T follicular helper cell (primary cell): ENCODE results near the gene IMPDH2.
"Not testable (repeated sequence)": the region's sequence is repeated elsewhere in the genome, so short reads cannot be mapped to it uniquely, and the experiment has no call there.

ENCODE experiments used
- DNase-seq: peaks from one replicate; pipeline ENCODE4 v3.0.0-alpha.2; 2020; ENCODE audit warnings: low read depth

Gene IMPDH2

DNA sequence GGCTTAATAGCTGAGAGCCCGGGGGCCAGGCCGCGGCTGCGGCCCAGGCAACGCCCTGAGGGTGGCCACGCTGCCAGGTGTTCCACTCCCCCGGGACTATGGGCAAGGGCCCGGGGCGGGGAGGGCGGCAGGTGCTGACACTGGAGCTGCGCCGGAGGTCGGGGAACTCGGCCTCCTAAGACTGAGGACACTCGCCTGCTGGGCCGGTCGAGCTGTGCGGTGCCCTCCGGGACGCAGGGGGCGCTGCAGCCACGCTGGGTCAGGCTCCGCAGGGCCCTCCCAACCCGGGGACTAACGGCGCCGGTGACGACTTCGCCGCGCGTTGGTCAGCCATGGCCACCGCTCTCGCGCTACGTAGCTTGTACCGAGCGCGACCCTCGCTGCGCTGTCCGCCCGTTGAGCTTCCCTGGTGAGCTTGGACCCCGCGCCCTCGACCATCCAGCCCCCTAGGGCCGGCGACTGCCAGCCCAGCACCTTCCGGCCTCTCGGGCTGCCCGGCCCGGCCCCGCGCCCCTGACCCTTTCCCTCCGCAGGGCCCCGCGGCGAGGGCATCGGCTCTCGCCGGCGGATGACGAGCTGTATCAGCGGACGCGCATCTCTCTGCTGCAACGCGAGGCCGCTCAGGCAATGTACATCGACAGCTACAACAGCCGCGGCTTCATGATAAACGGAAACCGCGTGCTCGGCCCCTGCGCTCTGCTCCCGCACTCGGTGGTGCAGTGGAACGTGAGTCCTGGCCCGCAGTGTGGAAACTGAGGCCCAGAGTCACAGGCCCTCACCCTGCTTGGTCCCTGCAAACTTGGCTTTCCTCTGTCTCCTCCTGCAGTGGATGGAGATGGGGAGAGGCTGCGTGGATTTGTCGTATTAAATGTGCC lies 7.1 kb downstream of the IMPDH2 start, which contains the start of gene NDUFAF3:
TSS of gene NDUFAF3 (plus strand) at position 309 of the 875 bp plus-strand sequence. CDS start at position 333, 24 bp downstream.
- peak; percentile 85 for DNase-seq

- DNase-seq, result peak; percentile 98
These were observed 7.9 kb downstream of the IMPDH2 start for GRCh38 chr3:49021213-49021812.

- no peak for DNase-seq
These were observed 8.6 kb downstream of the IMPDH2 start for GRCh38 chr3:49020330-49021212.

DNA sequence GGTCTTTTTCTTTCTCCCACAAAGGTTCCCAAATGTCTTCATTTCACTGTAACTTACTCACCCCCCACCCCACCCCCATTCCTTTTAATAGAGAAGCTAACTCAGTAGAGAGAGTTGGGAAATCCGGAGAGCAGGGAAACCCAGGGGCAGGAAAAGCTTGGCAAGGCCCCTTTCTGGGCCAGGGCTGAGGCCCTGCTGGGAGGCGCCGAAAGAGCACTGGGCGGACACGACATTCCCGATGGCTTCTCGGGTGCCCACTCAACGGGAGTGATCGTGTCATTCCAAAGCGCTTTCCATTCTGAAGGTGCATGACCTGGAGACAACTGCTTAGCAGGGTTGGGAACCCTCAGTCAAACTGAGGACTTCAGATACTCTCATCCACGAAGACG lies 9.3 kb downstream of the IMPDH2 start:
- no peak for DNase-seq

DNA sequence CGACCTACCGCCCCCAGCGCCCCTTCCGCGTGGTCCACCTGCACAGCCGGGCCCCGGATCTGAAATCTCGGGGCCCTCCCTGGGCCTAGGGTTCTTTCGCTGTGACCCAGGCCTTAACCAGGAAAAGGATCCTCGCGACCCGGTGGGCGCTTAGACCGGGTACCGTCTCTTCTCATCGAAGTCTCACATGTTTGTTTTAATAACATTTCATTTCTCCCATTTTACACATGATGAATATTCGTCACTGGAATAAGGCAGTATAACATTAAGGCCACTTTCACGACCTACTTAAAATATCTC lies 10.5 kb downstream of the IMPDH2 start:
- DNase-seq, result no peak

GRCh38 chr3:49017971-49018706 lies 11.1 kb downstream of the IMPDH2 start, which contains the start of gene DALRD3:
Gene DALRD3, minus strand, starts transcription at chr3:49018580. Its CDS starts 16 bp downstream, at chr3:49018564.
- peak; percentile 46 for DNase-seq

- DNase-seq, result no peak
These were observed 11.8 kb downstream of the IMPDH2 start for GRCh38 chr3:49017229-49017970.

DNA sequence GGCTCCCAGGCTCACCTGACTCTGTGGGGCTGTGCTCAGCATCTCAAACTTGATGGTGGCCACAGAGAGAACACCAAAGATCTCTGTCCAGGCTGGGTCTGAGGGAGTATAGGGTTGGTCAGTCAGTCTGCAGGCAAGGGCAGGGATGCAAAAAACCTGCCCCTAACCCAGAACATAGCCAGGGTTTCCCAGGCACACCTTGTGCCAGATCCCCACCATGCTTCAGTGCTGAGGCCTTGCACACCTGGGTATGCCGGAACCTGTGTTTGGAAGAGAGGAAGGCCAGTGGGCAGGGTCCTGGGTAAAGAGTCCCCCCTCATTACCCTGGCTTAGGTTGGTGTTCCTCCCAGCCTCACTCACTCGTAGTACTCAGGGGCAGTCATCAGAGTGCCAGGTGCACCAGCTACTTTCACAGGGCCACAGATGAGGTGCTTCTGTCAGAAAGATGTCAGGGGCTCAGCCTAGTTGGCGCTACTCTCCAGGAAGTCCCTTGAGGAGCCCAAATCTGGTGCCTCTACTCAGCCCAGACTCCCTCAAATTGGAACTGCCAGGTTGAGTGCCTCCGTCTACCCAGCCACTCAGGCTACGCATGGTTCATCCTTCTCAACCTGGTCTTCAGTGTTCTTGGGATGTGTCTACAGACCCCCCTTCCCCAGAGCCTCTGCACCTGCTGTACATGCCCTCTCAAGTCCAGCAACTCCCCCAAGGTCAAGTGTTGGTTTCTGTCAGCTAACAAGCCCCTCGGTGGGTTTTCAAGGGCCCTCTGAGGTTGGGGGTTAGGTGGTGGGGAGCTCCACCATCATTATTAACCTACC lies 12.6 kb downstream of the IMPDH2 start:
- no peak for DNase-seq

DNA sequence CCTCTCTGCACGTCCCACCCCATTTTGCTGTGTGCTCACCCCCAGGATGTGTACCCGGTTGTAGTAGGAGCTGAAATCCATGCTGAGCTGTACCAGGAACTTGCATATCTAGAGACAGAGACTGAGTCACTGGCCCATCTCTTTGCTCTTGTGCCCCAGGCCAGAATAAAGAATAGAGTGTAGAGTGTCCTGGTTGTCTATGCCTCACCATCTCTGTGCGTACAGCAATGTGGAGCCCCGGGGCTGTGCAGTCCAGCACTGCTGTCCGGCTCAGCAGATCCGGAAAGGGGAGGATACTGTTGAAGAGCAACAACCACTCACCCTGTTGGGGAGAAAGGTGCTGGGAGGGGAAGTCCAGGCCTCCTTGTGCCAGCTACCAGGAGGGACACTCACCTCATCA lies 13.4 kb downstream of the IMPDH2 start:
- no peak for DNase-seq

- DNase-seq, result no peak
These were observed 14.1 kb downstream of the IMPDH2 start for GRCh38 chr3:49015072-49015471.

GRCh38 chr3:49013738-49014660 lies 15.2 kb downstream of the IMPDH2 start:
- peak; percentile 26 for DNase-seq

- DNase-seq, result no peak
These were observed 16.0 kb downstream of the IMPDH2 start for GRCh38 chr3:49013113-49013737.

DNA sequence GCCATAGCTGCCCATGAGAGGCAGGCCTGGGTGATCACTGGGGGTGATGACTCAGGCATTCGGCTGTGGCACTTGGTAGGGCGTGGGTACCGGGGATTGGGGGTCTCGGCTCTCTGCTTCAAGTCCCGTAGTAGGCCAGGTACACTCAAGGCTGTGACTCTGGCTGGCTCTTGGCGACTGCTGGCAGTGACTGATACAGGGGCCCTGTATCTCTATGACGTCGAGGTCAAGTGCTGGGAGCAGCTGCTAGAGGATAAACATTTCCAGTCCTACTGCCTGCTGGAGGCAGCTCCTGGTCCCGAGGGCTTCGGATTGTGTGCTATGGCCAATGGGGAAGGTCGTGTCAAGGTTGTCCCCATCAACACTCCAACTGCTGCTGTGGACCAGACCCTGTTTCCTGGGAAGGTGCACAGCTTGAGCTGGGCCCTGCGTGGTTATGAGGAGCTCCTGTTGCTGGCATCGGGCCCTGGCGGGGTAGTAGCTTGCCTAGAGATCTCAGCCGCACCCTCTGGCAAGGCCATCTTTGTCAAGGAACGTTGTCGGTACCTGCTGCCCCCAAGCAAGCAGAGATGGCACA lies 16.7 kb downstream of the IMPDH2 start:
- no peak for DNase-seq

DNA sequence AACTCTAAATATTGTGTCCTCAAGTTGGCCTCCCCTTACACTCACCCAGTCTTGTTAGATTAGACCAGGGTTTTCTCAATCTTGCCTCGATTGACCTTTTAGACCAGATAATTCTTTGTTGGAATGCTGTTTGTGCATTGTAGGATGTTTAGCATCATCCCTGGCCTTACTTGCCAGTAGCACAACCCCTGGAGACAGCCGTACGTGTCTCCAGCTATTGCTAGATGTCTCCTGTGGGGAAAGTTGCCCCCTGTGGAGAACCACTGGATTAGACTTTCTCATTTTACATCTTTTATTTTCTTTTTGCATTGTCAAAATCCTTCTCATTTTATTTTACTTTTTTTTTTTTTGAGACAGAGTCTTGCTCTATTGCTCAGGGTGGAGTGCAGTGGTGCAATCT lies 19.8 kb downstream of the IMPDH2 start:
- no peak for DNase-seq

DNA sequence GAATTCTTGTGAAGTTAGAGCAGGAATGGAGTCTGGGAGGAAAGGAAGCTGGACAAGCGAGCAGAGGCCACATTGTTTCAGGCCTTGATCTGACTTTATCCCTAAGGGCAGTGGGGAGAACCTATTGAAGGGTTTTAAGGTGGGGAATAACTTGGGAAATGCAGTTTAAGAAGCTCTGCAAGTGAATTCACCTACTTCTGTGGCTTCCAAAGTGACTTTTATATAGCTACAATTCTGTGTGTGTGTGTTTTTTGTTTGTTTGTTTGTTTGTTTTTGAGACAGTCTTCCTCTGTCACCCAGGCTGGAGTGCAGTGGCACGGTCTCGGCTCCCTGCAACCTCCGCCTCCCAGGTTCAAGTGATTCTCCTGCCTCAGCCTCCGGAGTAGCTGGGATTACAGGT lies 20.6 kb downstream of the IMPDH2 start:
- not testable (repeated sequence) for DNase-seq

- DNase-seq, result peak; percentile 82
These were observed 21.2 kb downstream of the IMPDH2 start for GRCh38 chr3:49007771-49008528.

- DNase-seq, result peak; percentile 95
These were observed 22.0 kb downstream of the IMPDH2 start, which contains the start of gene WDR6 for GRCh38 chr3:49007068-49007770. Gene WDR6, plus strand, starts transcription at chr3:49007391. Its CDS starts 41 bp downstream, at chr3:49007432.
